GM23338 (cell line): ENCODE measurements around the gene LYZL1. TPM values are rescaled to one million over a fixed set of nuclear protein-coding genes. Genes with fewer than 3 reads are reported as not detected.

Source experiments
- ATAC-seq: fragments of 200-7000 bp; cut with Tn5 transposase; 3 replicates; pipeline ENCODE4 v1.9.1; 2020
- DNase-seq: peaks from one replicate; pipeline ENCODE4 v3.0.0-alpha.2; 2015; ENCODE audit warnings: low spot score
- H2AFZ ChIP-seq: fragments of 200-600 bp; sonication (generic); 2 replicates; pipeline ENCODE4 v1.8.0; 2016; ENCODE audit warnings: antibody characterized with exemption, mild to moderate bottlenecking, moderate library complexity
- H3F3A ChIP-seq: fragments of 200-600 bp; sonication (generic); replicated peaks from 2 replicates; pipeline ENCODE4 v1.8.0; 2017; ENCODE audit warnings: antibody characterized with exemption, mixed run types, low read depth
- H3K27ac ChIP-seq: fragments of 200-600 bp; sonication (generic); 2 replicates; pipeline ENCODE4 v1.6.1; 2016; ENCODE audit warnings: low read depth
- H3K27me3 ChIP-seq: fragments of 200-600 bp; sonication (generic); 2 replicates; pipeline ENCODE4 v1.8.0; 2016; ENCODE audit warnings: mild to moderate bottlenecking, mixed run types, moderate library complexity; ENCODE audit not compliant: insufficient read depth
- H3K36me3 ChIP-seq: fragments of 200-600 bp; sonication (generic); 2 replicates; pipeline ENCODE4 v1.8.0; 2016; ENCODE audit warnings: mild to moderate bottlenecking; ENCODE audit not compliant: insufficient read depth
- H3K4me1 ChIP-seq: fragments of 200-600 bp; sonication (generic); 2 replicates; pipeline ENCODE4 v1.8.0; 2016; ENCODE audit warnings: mild to moderate bottlenecking, moderate library complexity; ENCODE audit not compliant: insufficient read depth
- H3K4me2 ChIP-seq: fragments of 200-600 bp; sonication (generic); 2 replicates; pipeline ENCODE4 v1.7.1; 2017; ENCODE audit warnings: mixed run types
- H3K4me3 ChIP-seq: fragments of 200-600 bp; sonication (generic); 2 replicates; pipeline ENCODE4 v1.6.1; 2016; ENCODE audit warnings: mixed run types
- H3K79me2 ChIP-seq: fragments of 200-600 bp; sonication (generic); replicated peaks from 2 replicates; pipeline ENCODE4 v1.8.0; 2017; ENCODE audit warnings: mild to moderate bottlenecking; ENCODE audit not compliant: insufficient read depth
- H3K9me2 ChIP-seq: fragments of 200-600 bp; sonication (generic); 2 replicates; pipeline ENCODE4 v1.8.0; 2017; ENCODE audit not compliant: insufficient read depth
- H4K20me1 ChIP-seq: fragments of 200-600 bp; sonication (generic); replicated peaks from 2 replicates; pipeline ENCODE4 v1.8.0; 2017; ENCODE audit warnings: mild to moderate bottlenecking; ENCODE audit not compliant: insufficient read depth
- H3K27ac Mint-ChIP-seq: 2 replicates; pipeline ENCODE4 v1.8.0; 2020; ENCODE audit warnings: inconsistent platforms, mild to moderate bottlenecking, moderate library complexity, mixed read lengths
- H3K27me3 Mint-ChIP-seq: 3 replicates; pipeline ENCODE4 v1.8.0; 2022; ENCODE audit warnings: low read depth, mild to moderate bottlenecking, moderate library complexity, mixed read lengths, inconsistent platforms; ENCODE audit not compliant: insufficient read depth, poor library complexity
- H3K36me3 Mint-ChIP-seq: 3 replicates; pipeline ENCODE4 v1.8.0; 2021; ENCODE audit warnings: low read depth, mild to moderate bottlenecking, inconsistent platforms, moderate library complexity, mixed read lengths
- H3K4me1 Mint-ChIP-seq: 3 replicates; pipeline ENCODE4 v1.8.0; 2020; ENCODE audit warnings: mild to moderate bottlenecking, inconsistent platforms, mixed read lengths
- H3K4me3 Mint-ChIP-seq: 3 replicates; pipeline ENCODE4 v1.8.0; 2021; ENCODE audit warnings: moderate library complexity, mild to moderate bottlenecking, inconsistent platforms, mixed read lengths
- H3K9me3 Mint-ChIP-seq: 3 replicates; pipeline ENCODE4 v1.8.0; 2020; ENCODE audit warnings: moderate library complexity, mild to moderate bottlenecking, inconsistent platforms, mixed read lengths
- CREB1 ChIP-seq: fragments of 250-450 bp; sonication (Bioruptor Pico); IDR thresholded peaks from 2 replicates; pipeline ENCODE4 v1.5.0; 2020; ENCODE audit warnings: low read depth, mild to moderate bottlenecking, moderate library complexity
- EZH2phosphoT487 ChIP-seq: fragments of 200-600 bp; sonication (generic); IDR thresholded peaks from one replicate; pipeline ENCODE4 v1.8.1; 2018; ENCODE audit warnings: antibody characterized with exemption; ENCODE audit not compliant: unreplicated experiment
- JUNB ChIP-seq: IDR thresholded peaks from one replicate; pipeline ENCODE4 v1.6.1; 2016; ENCODE audit warnings: antibody characterized with exemption; ENCODE audit not compliant: unreplicated experiment
- NANOG ChIP-seq: IDR thresholded peaks from 2 replicates; pipeline ENCODE4 v1.6.1; 2016; ENCODE audit warnings: antibody characterized with exemption, borderline replicate concordance
- POLR2AphosphoS5 ChIP-seq: IDR thresholded peaks from 2 replicates; pipeline ENCODE4 v1.6.1; 2016; ENCODE audit warnings: antibody characterized with exemption, low read depth
- ZNF114 ChIP-seq: fragments of 250-450 bp; sonication (Bioruptor Pico); IDR thresholded peaks from 2 replicates; pipeline ENCODE4 v1.5.0; 2020; ENCODE audit warnings: mild to moderate bottlenecking, moderate library complexity
- ZNF331 ChIP-seq: fragments of 250-450 bp; sonication (Bioruptor Pico); IDR thresholded peaks from 2 replicates; pipeline ENCODE4 v1.5.0; 2020; ENCODE audit warnings: low read depth, mild to moderate bottlenecking, moderate library complexity
- polyA plus RNA-seq: library from polyadenylated mRNA; unstranded; fragments of >200 nt; fragmentation: Nextera tagmentation; extraction: Ambion mirVana; gene quantifications from 2 replicates; pipeline ENCODE4 v1.2.1, GENCODE V29; 2016
- total RNA-seq: library from RNA; depleted of rRNA; stranded (reverse); fragments of >200 nt; shearing (Covaris generic); gene quantifications from 2 replicates; pipeline ENCODE4 v1.2.3, GENCODE V29; 2014
- TF ChIP-seq, protein P1 (sequence below): IDR thresholded peaks from one replicate; pipeline ENCODE4 v1.6.1; 2018; ENCODE audit warnings: antibody characterized with exemption; ENCODE audit not compliant: unreplicated experiment
- TF ChIP-seq, protein P2 (sequence below), 2 experiments: fragments of 200-600 bp in 1 of 2; sonication (generic) in 1 of 2; conservative IDR thresholded peaks; 2 replicates each; pipeline versions ENCODE4 v1.5.1 to v1.6.1; 2016 to 2017; ENCODE audit warnings: antibody characterized with exemption in 2 of 2, low read depth in 2 of 2, mild to moderate bottlenecking in 2 of 2, moderate library complexity in 1 of 2
- TF ChIP-seq, protein P3 (sequence below): IDR thresholded peaks from 2 replicates; pipeline ENCODE4 v1.6.1; 2016; ENCODE audit warnings: antibody characterized with exemption
- TF ChIP-seq, protein P4 (sequence below): fragments of 250-450 bp; sonication (Bioruptor Pico); IDR thresholded peaks from 2 replicates; pipeline ENCODE4 v1.5.0; 2020; ENCODE audit warnings: mild to moderate bottlenecking, moderate library complexity

The LYZL1 gene
- total and polyA plus RNA-seq, 2 experiments from 2014 or later: not detected

DNA sequence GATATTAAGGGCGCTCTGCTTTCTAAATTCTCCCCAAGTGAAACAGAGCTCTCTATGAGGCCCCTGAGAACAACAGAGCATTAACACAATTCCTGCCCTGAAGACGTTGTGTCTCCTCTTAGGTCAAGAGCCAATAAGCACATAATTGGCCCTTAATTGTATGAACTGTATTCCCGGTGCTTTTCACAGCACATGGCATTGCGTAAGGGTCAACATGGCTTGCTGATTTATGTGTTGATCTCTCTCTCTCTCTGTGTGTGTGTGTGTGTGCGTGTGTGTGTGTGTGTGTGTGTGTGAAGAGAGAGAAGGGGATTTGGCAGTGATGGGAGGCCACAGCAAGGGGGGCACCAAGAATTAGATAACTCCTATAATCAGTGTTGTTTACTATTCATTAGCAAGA, 40.5 kb downstream of the LYZL1 start:
- no peaks in the 10 kb centered on the region for H3F3A ChIP-seq
- Mint-ChIP-seq H3K4me1 (peaks cover under 1% of the 10 kb centered on the region; the same call in 1 of the 3 replicates), H3K36me3 (0 out of 3 replicates have a peak, but pooled peaks cover under 1% of the 10 kb centered on the region), H3K27ac (no peak overlapping the region), H3K9me3 (peaks cover 2% of the 10 kb centered on the region; the same call in 2 of the 3 replicates), H3K27me3 (peaks cover 2% of the 10 kb centered on the region), H3K4me3 (no peak overlapping the region)
- H2AFZ ChIP-seq: no peak overlapping the region
- DNase-seq (no peak), ATAC-seq (no peak)
- H3K27me3 ChIP-seq: no peaks in the 10 kb centered on the region
- H3K4me3 ChIP-seq: no peak overlapping the region
- TF ChIP-seq EZH2phosphoT487: no peak
- no peak for TF ChIP-seq POLR2AphosphoS5
- no peak for TF ChIP-seq ZNF331 (CRISPR knock-in tag)
- TF ChIP-seq CREB1 (CRISPR knock-in tag): no peak
- TF ChIP-seq, protein P1, sequence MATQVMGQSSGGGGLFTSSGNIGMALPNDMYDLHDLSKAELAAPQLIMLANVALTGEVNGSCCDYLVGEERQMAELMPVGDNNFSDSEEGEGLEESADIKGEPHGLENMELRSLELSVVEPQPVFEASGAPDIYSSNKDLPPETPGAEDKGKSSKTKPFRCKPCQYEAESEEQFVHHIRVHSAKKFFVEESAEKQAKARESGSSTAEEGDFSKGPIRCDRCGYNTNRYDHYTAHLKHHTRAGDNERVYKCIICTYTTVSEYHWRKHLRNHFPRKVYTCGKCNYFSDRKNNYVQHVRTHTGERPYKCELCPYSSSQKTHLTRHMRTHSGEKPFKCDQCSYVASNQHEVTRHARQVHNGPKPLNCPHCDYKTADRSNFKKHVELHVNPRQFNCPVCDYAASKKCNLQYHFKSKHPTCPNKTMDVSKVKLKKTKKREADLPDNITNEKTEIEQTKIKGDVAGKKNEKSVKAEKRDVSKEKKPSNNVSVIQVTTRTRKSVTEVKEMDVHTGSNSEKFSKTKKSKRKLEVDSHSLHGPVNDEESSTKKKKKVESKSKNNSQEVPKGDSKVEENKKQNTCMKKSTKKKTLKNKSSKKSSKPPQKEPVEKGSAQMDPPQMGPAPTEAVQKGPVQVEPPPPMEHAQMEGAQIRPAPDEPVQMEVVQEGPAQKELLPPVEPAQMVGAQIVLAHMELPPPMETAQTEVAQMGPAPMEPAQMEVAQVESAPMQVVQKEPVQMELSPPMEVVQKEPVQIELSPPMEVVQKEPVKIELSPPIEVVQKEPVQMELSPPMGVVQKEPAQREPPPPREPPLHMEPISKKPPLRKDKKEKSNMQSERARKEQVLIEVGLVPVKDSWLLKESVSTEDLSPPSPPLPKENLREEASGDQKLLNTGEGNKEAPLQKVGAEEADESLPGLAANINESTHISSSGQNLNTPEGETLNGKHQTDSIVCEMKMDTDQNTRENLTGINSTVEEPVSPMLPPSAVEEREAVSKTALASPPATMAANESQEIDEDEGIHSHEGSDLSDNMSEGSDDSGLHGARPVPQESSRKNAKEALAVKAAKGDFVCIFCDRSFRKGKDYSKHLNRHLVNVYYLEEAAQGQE: no peak
- TF ChIP-seq, protein P2, sequence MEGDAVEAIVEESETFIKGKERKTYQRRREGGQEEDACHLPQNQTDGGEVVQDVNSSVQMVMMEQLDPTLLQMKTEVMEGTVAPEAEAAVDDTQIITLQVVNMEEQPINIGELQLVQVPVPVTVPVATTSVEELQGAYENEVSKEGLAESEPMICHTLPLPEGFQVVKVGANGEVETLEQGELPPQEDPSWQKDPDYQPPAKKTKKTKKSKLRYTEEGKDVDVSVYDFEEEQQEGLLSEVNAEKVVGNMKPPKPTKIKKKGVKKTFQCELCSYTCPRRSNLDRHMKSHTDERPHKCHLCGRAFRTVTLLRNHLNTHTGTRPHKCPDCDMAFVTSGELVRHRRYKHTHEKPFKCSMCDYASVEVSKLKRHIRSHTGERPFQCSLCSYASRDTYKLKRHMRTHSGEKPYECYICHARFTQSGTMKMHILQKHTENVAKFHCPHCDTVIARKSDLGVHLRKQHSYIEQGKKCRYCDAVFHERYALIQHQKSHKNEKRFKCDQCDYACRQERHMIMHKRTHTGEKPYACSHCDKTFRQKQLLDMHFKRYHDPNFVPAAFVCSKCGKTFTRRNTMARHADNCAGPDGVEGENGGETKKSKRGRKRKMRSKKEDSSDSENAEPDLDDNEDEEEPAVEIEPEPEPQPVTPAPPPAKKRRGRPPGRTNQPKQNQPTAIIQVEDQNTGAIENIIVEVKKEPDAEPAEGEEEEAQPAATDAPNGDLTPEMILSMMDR (conservative IDR thresholded peaks at IDR 0.05; ENCODE audit: low read depth in 2 of 2): no peak
- no peak for TF ChIP-seq JUNB
- no peak for TF ChIP-seq ZNF114 (CRISPR knock-in tag)
- TF ChIP-seq, protein P3, sequence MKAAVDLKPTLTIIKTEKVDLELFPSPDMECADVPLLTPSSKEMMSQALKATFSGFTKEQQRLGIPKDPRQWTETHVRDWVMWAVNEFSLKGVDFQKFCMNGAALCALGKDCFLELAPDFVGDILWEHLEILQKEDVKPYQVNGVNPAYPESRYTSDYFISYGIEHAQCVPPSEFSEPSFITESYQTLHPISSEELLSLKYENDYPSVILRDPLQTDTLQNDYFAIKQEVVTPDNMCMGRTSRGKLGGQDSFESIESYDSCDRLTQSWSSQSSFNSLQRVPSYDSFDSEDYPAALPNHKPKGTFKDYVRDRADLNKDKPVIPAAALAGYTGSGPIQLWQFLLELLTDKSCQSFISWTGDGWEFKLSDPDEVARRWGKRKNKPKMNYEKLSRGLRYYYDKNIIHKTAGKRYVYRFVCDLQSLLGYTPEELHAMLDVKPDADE: no peak
- TF ChIP-seq NANOG: no peak
- TF ChIP-seq, protein P4, sequence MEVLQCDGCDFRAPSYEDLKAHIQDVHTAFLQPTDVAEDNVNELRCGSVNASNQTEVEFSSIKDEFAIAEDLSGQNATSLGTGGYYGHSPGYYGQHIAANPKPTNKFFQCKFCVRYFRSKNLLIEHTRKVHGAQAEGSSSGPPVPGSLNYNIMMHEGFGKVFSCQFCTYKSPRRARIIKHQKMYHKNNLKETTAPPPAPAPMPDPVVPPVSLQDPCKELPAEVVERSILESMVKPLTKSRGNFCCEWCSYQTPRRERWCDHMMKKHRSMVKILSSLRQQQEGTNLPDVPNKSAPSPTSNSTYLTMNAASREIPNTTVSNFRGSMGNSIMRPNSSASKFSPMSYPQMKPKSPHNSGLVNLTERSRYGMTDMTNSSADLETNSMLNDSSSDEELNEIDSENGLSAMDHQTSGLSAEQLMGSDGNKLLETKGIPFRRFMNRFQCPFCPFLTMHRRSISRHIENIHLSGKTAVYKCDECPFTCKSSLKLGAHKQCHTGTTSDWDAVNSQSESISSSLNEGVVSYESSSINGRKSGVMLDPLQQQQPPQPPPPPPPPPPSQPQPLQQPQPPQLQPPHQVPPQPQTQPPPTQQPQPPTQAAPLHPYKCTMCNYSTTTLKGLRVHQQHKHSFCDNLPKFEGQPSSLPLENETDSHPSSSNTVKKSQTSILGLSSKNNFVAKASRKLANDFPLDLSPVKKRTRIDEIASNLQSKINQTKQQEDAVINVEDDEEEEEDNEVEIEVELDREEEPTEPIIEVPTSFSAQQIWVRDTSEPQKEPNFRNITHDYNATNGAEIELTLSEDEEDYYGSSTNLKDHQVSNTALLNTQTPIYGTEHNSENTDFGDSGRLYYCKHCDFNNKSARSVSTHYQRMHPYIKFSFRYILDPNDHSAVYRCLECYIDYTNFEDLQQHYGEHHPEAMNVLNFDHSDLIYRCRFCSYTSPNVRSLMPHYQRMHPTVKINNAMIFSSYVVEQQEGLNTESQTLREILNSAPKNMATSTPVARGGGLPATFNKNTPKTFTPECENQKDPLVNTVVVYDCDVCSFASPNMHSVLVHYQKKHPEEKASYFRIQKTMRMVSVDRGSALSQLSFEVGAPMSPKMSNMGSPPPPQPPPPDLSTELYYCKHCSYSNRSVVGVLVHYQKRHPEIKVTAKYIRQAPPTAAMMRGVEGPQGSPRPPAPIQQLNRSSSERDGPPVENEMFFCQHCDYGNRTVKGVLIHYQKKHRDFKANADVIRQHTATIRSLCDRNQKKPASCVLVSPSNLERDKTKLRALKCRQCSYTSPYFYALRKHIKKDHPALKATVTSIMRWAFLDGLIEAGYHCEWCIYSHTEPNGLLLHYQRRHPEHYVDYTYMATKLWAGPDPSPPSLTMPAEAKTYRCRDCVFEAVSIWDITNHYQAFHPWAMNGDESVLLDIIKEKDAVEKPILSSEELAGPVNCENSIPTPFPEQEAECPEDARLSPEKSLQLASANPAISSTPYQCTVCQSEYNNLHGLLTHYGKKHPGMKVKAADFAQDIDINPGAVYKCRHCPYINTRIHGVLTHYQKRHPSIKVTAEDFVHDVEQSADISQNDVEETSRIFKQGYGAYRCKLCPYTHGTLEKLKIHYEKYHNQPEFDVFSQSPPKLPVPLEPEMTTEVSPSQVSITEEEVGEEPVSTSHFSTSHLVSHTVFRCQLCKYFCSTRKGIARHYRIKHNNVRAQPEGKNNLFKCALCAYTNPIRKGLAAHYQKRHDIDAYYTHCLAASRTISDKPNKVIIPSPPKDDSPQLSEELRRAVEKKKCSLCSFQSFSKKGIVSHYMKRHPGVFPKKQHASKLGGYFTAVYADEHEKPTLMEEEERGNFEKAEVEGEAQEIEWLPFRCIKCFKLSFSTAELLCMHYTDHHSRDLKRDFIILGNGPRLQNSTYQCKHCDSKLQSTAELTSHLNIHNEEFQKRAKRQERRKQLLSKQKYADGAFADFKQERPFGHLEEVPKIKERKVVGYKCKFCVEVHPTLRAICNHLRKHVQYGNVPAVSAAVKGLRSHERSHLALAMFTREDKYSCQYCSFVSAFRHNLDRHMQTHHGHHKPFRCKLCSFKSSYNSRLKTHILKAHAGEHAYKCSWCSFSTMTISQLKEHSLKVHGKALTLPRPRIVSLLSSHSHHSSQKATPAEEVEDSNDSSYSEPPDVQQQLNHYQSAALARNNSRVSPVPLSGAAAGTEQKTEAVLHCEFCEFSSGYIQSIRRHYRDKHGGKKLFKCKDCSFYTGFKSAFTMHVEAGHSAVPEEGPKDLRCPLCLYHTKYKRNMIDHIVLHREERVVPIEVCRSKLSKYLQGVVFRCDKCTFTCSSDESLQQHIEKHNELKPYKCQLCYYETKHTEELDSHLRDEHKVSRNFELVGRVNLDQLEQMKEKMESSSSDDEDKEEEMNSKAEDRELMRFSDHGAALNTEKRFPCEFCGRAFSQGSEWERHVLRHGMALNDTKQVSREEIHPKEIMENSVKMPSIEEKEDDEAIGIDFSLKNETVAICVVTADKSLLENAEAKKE (CRISPR knock-in tag): no peak
- H3K79me2 ChIP-seq: no peaks in the 10 kb centered on the region
- no peaks in the 10 kb centered on the region; the same call in 1 of the 2 replicates for H3K9me2 ChIP-seq
- no peak overlapping the region for H3K27ac ChIP-seq
- H3K4me1 ChIP-seq: no peaks in the 10 kb centered on the region
- H4K20me1 ChIP-seq: no peaks in the 10 kb centered on the region
- no peak overlapping the region for H3K4me2 ChIP-seq
- H3K36me3 ChIP-seq: no peaks in the 10 kb centered on the region
